Activated CD4-positive, CD25-positive, alpha-beta regulatory T cell (primary cell): ENCODE results near the gene TMEM123.

Experiments
- DNase-seq, 4 experiments: peaks; one replicate each; lab custom pipeline; 2025; lab: John Stamatoyannopoulos, UW

TMEM123 gene

GRCh38 chr11:102471474-102471873, 18.9 kb upstream of the TMEM123 start:
- no peak for DNase-seq

DNA sequence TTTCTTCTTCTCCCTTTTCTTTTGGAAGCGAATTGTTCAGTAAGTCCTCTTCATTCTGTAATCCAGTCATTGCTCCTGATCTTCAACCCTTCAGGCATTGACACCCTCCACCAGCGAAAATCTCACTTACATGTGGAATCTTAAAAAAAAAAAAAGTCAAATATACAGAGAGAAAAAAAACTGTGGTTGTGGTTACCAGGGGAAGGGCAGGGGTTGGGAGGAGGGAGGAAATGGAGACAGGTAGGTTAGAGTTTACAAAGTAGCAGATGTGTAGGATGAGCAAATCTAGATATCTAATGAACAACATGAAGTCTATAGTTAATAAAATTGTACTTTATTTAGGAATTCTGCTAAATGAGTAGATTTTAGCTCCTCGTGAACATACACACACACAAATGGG, 17.7 kb upstream of the TMEM123 start:
- no peak for DNase-seq

DNA sequence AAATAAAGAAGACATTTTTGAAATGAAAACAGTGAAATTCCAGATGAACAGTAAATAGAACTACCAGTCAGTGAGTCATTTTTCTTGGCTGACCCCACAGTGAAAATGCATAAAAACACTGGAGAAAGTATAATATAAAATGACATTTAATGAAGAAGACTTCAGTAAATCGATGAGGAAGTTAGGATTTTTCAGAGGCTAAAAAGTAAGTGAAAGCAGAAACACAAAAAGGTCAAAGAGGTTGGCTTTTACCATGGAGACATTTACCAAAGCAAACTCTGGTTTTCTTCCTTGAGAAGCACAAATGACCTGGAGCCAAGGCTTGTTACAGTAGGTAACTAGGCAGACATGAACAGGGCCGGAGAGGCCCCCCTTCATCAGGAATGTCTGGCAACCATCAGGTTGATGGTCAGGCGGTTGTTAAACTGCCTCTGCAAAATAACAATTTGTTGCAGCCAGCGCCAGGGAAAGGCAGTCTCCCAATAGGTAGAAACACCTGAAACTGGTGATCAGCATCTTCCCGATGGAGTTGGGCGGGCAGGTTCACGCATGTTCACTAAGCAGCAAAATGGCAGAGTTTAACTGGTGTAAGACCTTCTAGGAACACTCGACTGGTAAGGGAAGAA, 16.7 kb upstream of the TMEM123 start:
- no peak for DNase-seq

DNA sequence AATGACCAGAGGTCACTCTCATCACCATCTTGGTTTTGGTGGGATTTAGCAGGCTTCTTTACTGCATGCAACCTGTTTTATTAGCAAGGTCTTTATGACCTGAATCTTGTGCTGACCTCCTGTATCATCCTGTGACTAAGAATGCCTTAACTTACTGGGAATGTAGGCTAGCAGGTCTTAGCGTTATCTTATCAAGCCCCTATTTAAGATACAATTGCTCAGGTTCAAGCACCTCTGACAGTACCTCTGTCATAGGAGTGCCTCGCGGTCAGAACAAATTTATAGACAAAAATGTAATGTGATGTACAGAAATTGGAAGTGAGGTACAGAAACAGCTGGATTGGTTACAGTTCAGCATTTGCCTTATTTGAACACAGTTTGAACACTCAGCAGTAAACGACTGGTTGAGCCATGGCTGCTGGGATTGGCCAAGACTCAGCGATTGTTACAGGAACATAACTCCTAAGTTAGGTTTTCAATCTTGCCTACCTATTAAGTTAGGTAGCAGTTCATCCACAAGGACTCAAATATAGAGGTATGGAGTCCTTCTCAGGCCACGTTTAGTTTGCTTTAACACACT, 16.1 kb upstream of the TMEM123 start:
- DNase-seq: no peak

DNA sequence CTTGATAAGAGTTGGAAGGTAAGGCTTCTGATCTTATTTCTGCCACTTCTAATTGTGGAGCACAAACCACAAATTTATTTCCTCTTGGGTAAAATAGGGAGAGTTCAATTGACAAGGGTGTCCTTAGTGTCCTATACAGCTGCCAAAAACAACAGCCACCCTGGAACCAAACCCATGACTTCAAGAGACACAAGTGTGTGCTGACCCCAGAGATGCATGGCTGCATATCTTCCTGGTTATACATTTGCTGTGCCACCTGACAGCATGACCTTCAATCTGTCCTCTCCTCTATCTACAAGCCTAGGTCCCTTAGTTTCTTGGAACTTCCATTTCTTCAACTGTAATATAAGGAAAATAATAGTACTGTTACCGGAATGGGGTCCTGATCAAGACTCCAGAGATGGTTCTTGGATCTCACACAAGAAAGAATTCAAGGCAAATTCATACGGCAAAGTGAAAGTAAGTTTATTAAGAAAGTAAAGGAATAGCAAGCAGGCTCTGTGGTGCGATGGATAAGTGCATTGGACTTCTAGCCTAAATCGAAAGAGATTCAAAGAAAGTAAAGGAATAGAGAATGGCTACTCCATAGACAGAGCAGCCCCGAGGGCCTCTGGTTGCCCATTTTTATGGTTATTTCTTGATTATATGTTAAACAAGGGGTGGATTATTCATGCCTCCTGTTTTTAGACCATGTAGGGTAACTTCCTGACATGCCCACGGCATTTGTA, 15.5 kb upstream of the TMEM123 start:
- DNase-seq: no peak

DNA sequence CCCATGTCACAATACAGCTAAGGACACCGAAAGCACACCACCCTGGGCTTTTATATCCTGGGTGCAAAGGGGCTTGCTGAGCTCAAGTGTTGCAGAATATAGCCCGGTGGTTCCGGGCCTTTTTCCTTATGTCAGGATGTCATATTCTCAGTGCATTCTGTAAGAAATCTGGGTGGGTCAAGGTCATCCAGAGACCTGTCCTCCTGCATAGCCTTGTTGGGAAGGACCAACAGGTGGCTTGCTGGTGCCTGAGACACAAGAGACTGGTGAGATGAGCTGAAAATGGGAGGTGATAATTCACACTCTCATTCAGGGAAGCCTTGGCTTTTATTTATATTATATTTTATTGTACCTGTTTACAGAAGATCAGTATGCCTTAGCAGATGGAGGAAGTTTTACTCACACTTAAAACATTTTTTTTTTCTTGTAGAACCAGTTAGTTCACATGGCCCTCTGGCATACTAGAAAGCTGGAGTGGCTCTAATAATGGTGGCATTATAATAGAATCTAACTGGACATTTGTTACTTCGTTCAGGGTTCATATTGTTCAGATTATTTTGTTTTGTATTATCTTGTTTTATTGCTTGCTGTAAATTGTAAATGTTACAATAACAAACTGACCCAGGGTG, 14.6 kb upstream of the TMEM123 start:
- DNase-seq: no peak

- DNase-seq: no peak
Observed at GRCh38 chr11:102465696-102466095, 13.1 kb upstream of the TMEM123 start.

DNA sequence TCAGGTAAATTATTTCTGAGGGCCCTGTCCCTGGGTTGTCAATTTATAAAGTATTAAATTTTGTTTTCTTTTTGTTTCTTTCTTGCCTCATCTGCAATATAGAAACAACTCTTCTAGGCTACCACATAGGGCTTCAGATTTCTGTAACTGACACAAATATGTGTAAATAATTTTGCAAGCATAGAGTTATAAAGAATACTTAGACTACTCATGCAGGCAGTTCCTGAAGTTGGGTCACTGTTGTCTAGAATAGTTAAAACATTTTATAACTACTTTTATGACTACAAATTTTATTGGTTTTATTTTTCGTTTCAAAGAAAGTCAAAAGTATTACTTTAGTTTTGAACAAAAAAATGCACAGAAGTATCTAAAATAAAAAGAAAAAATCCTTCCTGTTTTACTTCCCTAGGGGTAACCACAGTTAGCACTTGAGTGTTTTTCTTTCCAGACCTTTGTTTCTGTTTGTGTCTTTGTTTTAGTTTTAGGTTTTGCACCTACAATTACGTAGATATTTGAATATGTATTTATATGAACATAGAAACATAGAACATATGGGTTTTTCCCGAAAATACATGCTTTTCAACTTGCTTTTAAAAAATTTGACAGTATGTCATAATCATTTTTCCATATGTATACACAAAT, 12.4 kb upstream of the TMEM123 start:
- no peak for DNase-seq

DNA sequence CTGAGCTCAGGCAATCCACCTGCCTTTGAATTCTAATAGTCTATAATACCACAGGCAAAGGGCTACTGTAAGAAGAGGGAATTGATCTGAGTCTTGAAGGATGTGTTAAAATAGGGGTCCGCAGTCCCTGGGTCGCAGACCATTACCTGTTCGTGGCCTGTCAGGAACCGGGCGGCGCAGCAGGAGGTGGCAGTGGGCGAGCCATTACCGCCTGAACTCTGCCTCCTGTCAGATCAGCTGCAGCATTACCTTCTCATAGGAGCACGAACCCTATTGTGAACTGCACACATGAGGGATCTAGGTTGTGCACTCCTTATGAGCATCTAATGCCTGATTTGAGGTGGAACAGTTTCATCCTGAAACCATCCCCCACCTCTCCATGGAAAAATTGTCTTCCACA, 11.5 kb upstream of the TMEM123 start:
- no peak for DNase-seq

DNA sequence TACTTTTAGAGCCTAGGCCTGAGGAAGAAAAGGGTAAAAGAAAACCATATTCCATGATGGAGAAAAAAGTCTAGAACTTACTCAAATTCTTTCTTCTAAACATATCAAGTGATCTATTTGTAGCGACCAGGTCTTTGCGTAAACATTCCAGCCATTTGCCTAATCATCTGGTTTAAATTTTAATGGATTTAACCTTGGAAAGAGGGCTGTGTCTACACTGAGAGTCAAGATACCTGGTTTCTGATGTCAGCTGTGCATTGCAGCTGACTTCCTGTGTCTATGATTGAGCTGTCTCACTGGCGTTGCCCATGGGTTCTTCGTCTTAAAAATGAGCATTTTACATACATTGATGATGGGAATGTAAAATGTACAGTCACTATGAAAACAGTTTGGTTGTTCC, 10.0 kb upstream of the TMEM123 start:
- no peak for DNase-seq

DNA sequence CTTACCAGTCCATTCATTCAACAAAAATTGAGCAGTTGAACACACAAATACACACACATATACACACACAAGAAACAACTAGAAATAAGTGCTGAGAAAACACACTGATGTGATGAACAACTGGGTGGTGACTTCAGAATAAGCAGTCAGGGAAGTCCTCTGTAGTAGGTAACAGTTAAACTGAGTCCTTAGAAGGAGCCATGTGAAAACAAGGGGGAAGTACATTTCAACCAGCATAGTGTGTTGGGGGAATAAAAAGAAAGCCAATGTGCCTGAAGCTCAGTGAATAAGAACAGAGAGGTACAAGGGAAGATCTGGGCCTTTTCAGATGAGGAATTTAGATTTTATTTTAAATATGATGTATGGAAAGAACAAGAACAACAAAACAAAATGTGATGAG, 6.8 kb upstream of the TMEM123 start:
- DNase-seq: no peak

GRCh38 chr11:102458548-102458947, 6.0 kb upstream of the TMEM123 start:
- no peak for DNase-seq

- no peak for DNase-seq
Observed at GRCh38 chr11:102457865-102458264, 5.3 kb upstream of the TMEM123 start.

DNA sequence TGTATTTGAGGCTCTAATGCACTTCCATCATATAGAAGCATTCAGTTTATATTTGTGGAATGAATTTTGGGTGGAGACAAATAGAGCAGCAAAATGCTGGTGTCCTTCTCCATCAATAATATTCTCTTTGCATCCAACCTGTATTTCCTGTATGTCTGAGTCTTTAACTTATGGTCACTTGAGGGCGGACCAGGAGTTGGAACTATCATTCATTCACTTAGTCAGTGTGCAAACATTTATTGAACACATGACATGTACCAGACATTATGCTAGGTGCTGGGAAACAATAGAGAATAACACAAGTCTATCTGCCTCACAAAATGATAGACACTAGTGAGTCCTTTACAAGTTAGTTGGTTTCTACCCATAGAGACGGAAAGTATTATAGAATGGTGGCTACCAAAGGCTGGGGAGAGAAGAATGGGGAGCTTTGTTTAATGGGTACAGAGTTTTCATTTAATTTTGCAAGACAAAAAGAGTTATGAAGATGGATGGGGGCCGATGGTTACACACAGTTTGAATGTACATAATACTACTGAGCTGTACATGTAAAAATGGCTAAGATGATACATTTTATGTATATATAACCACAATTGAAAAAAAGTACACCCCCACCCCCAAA, 4.6 kb upstream of the TMEM123 start:
- no peak for DNase-seq

DNA sequence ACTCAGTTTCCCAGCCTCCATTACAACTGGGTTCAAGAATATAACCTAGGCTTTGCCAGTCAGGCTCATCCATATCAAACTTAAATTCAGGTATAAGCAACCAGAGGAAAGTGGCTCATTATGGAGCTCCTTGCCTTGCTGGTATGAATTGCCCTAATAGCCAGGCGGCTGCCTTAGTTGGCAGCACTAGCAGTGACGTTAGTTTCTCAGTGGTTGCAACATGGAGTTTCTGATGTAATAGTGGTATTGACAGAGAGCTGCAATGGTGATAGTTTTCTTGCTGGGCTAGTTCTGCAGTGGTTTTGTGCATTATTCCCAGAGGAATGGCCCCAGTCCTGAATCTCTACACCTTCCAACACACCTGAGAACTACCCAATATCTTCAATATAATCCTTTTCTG, 3.8 kb upstream of the TMEM123 start:
- DNase-seq: no peak

- DNase-seq: no peak
Observed at GRCh38 chr11:102453921-102454320, 1.4 kb upstream of the TMEM123 start.

- DNase-seq: no peak
Observed at GRCh38 chr11:102453302-102453695, 734 bp upstream of the TMEM123 start.

DNA sequence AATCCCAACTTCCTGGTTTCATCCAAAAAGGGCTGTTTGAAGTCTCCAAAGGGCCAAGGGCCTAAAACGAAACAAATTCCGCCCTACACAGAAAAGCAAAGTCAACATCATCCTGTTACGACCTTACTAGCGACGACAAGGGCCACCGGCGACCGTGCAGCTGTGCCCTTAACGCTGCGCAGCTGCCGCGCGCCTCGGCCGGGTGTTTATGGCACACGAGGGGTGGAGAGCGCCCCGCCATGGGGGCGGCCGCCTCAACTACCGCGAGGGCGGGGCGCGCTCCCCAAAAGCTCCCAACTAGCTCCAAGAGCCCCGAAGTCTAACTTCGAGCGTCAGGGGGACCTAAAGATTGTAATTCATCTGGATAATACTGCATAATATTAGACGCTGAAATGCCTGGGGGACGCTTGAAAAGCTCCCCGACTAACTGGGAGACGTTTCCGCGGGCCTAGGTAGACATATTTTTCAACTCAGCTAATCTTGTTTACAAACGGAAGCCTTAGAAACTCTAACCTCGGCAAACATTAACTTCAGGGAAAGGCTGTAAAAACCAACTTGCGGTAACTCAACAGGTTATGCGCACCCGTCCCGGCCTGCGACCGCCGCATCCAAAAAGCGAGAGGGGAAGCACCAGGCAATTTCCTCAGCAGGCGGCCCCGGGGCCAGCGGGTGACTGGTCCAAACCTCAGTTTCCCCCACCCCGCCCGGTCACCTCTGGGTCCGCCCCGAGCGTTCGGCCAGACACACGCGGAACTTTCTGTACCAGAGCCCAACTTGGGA, 694 bp downstream of the TMEM123 start:
- peak; percentile 27 to 71 (median 53) for DNase-seq

GRCh38 chr11:102451041-102451680, 1.4 kb downstream of the TMEM123 start:
- DNase-seq: no peak

DNA sequence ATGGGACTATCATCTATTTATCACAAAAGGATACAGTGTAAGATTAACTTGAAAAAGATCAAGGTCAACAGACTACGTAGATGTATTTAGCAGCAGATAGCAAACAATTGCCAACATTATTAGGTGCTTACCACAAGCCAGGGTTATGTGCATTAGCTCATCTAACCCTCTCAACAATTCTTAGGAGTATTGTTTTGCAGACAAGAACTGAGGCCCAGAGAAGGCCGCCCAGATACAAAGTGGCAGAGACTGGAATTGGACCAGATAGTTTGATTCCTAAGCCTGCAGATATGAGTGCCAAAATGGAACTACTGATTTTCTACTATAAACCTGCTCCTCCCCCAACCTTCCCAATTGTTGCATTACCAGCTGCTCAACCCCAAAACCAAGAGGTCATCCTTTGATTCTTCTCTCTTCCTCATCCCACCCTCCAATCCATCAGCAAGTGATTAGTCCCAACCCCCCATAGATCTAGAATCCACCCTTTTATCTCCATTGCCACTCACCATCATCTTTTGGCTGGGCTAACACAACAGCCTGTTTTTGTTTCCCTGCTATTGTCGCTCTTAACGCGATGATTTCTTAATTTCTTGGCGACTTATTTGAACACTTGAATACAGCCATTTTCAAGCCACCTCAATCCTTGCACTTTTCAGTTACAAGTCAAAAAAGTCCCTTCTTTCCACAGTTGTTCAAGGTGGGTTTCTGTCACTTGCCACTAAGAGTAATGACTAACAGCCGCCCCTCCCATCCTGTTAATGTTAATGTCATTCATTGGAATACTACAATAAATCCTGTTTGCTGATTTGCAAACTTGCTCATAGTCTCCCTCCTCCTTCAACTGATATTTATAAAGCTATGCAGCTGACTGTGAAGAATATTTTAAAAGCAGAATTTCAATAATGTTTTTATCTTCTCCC, 2.7 kb downstream of the TMEM123 start:
- DNase-seq: no peak
